Smooth muscle cell (in vitro differentiated cells): ENCODE results near the gene OXER1. TPM values are rescaled to one million over a fixed set of nuclear protein-coding genes. Genes with fewer than 3 reads are reported as not detected.
A peak's percentile ranks its signal among the peaks of the same experiment; 100 is the strongest.

ENCODE experiments used
- DNase-seq: peaks from one replicate; lab custom pipeline; 2025; ENCODE audit not compliant: unreplicated experiment; lab: John Stamatoyannopoulos, UW
- H2AFZ ChIP-seq: fragments of 200-600 bp; sonication (generic); 2 replicates; pipeline ENCODE4 v1.6.0; 2016; ENCODE audit warnings: antibody characterized with exemption, low read depth, mild to moderate bottlenecking
- H3F3A ChIP-seq: fragments of 200-600 bp; sonication (generic); 2 replicates; pipeline ENCODE4 v1.6.0; 2017; ENCODE audit warnings: antibody characterized with exemption, low read depth
- H3K27ac ChIP-seq: fragments of 200-600 bp; sonication (generic); 2 replicates; pipeline ENCODE4 v1.5.1; 2016; ENCODE audit warnings: low read depth, mild to moderate bottlenecking
- H3K27me3 ChIP-seq: fragments of 200-600 bp; sonication (generic); 2 replicates; pipeline ENCODE4 v1.6.1; 2016; ENCODE audit warnings: low read depth, mild to moderate bottlenecking
- H3K36me3 ChIP-seq: fragments of 200-600 bp; sonication (generic); 2 replicates; pipeline ENCODE4 v1.5.1; 2016; ENCODE audit warnings: low read depth
- H3K4me1 ChIP-seq: fragments of 200-600 bp; sonication (generic); 2 replicates; pipeline ENCODE4 v1.5.1; 2016; ENCODE audit warnings: low read depth
- H3K4me2 ChIP-seq: fragments of 200-600 bp; sonication (generic); 2 replicates; pipeline ENCODE4 v1.6.0; 2016; ENCODE audit warnings: mild to moderate bottlenecking
- H3K4me3 ChIP-seq: fragments of 200-600 bp; sonication (generic); 2 replicates; pipeline ENCODE4 v1.5.1; 2016; ENCODE audit warnings: mild to moderate bottlenecking
- H3K79me2 ChIP-seq: fragments of 200-600 bp; sonication (generic); 2 replicates; pipeline ENCODE4 v1.6.0; 2016; ENCODE audit warnings: low read depth, mild to moderate bottlenecking
- H3K9ac ChIP-seq: fragments of 200-600 bp; sonication (generic); 2 replicates; pipeline ENCODE4 v1.6.0; 2016; ENCODE audit warnings: low read depth
- H3K9me3 ChIP-seq: fragments of 200-600 bp; sonication (generic); replicated peaks from 2 replicates; pipeline ENCODE4 v1.5.1; 2016; ENCODE audit warnings: low read depth
- H4K20me1 ChIP-seq: fragments of 200-600 bp; sonication (generic); 2 replicates; pipeline ENCODE4 v1.6.0; 2016; ENCODE audit warnings: low read depth
- CTCF ChIP-seq: fragments of 200-600 bp; sonication (generic); IDR thresholded peaks from 2 replicates; pipeline ENCODE4 v1.5.1; 2017; ENCODE audit warnings: borderline replicate concordance, mild to moderate bottlenecking, antibody characterized with exemption; ENCODE audit not compliant: insufficient read depth, poor library complexity, severe bottlenecking
- WGBS: methylation state at CpG from one replicate; pipeline ENCODE4 v1.1.7; 2016; ENCODE audit warnings: low lambda C conversion rate; 5-methylcytosine and 5-hydroxymethylcytosine counted together
- polyA plus RNA-seq: library from polyadenylated mRNA; unstranded; fragments of >200 nt; fragmentation: Nextera tagmentation; extraction: Ambion mirVana; gene quantifications from 2 replicates; pipeline ENCODE4 v1.2.1, GENCODE V29; 2016
- total RNA-seq: library from RNA; depleted of rRNA; stranded (reverse); fragments of >200 nt; gene quantifications from 2 replicates; pipeline ENCODE4 v1.2.3, GENCODE V29; 2014

Gene OXER1
- total and polyA plus RNA-seq, 2 experiments from 2014 or later = 2.2 TPM; not detected in 1

- H3F3A ChIP-seq = peaks cover 13% of the 10 kb centered on the region
- H4K20me1 ChIP-seq = no peaks in the 10 kb centered on the region
- peak overlapping the region; percentile 48 for H3K4me2 ChIP-seq
- peak overlapping the region; percentile 79 for H3K27ac ChIP-seq
- H2AFZ ChIP-seq = peak overlapping the region; percentile 5
- H3K79me2 ChIP-seq = peaks cover 3% of the 10 kb centered on the region
- no peaks in the 10 kb centered on the region for H3K27me3 ChIP-seq
- 76% methylated on average over 3 of the region's 3 CpGs for WGBS
- no peak for TF ChIP-seq CTCF
- DNase-seq = no peak
- no peak overlapping the region for H3K4me3 ChIP-seq
- H3K9me3 ChIP-seq = no peaks in the 10 kb centered on the region
- no peak overlapping the region for H3K9ac ChIP-seq
- peaks cover 11% of the 10 kb centered on the region for H3K4me1 ChIP-seq
- H3K36me3 ChIP-seq = no peaks in the 10 kb centered on the region
These were observed 31.9 kb upstream of the OXER1 start for GRCh38 chr2:42795841-42796301.

- H4K20me1 ChIP-seq = no peaks in the 10 kb centered on the region
- peaks cover 5% of the 10 kb centered on the region for H3K79me2 ChIP-seq
- no peaks in the 10 kb centered on the region for H3K9me3 ChIP-seq
- H3K9ac ChIP-seq = no peak overlapping the region
- H3K27ac ChIP-seq = peak overlapping the region; percentile 79
- DNase-seq = no peak
- 91% methylated on average over 6 of the region's 6 CpGs for WGBS
- H2AFZ ChIP-seq = peak overlapping the region; percentile 5
- H3K4me2 ChIP-seq = no peak overlapping the region
- H3K36me3 ChIP-seq = no peaks in the 10 kb centered on the region
- no peaks in the 10 kb centered on the region for H3K27me3 ChIP-seq
- peaks cover 11% of the 10 kb centered on the region for H3K4me1 ChIP-seq
- peaks cover 13% of the 10 kb centered on the region for H3F3A ChIP-seq
- H3K4me3 ChIP-seq = no peak overlapping the region
- TF ChIP-seq CTCF = no peak
These were observed 31.3 kb upstream of the OXER1 start for GRCh38 chr2:42795275-42795674.

- Histone ChIP-seq H3K4me1 (peaks cover 11% of the 10 kb centered on the region), H3K9ac (no peak overlapping the region), H3K36me3 (no peaks in the 10 kb centered on the region), H2AFZ (no peak overlapping the region), H3K27ac (peak overlapping the region; percentile 80), H3K9me3 (no peaks in the 10 kb centered on the region), H4K20me1 (no peaks in the 10 kb centered on the region), H3K79me2 (peaks cover 5% of the 10 kb centered on the region), H3K4me3 (peak overlapping the region; percentile 61), H3K4me2 (peak overlapping the region; percentile 91), H3F3A (peaks cover 13% of the 10 kb centered on the region), H3K27me3 (no peaks in the 10 kb centered on the region)
- TF ChIP-seq CTCF = peak; percentile 8
- no peak for DNase-seq
- WGBS = 57% methylated on average over 8 of the region's 8 CpGs
These were observed 30.5 kb upstream of the OXER1 start for GRCh38 chr2:42794271-42795046.
